Activated CD4-positive, CD25-positive, alpha-beta regulatory T cell (primary cell): ENCODE results near the gene FOXP1.

Experiments
- DNase-seq, 4 experiments: peaks; one replicate each; lab custom pipeline; 2025; lab: John Stamatoyannopoulos, UW

Gene FOXP1

GRCh38 chr3:71144525-71145253, 438.8 kb downstream of the FOXP1 start:
- DNase-seq = no peak

- no peak for DNase-seq
Measured at GRCh38 chr3:71143493-71143892, 440.0 kb downstream of the FOXP1 start.

- no peak for DNase-seq
Measured at GRCh38 chr3:71142441-71143161, 440.9 kb downstream of the FOXP1 start.

GRCh38 chr3:71140477-71140876, 443.1 kb downstream of the FOXP1 start:
- DNase-seq = no peak

GRCh38 chr3:71139496-71139895, 444.0 kb downstream of the FOXP1 start:
- no peak for DNase-seq

GRCh38 chr3:71138410-71138809, 445.1 kb downstream of the FOXP1 start:
- DNase-seq = no peak

GRCh38 chr3:71136276-71136675, 447.3 kb downstream of the FOXP1 start:
- no peak for DNase-seq

- DNase-seq = no peak
Measured at GRCh38 chr3:71135373-71136088, 448.0 kb downstream of the FOXP1 start.

GRCh38 chr3:71134521-71134920, 449.0 kb downstream of the FOXP1 start:
- no peak for DNase-seq

GRCh38 chr3:71133865-71134264, 449.7 kb downstream of the FOXP1 start:
- no peak for DNase-seq

- no peak for DNase-seq
Measured at GRCh38 chr3:71132995-71133730, 450.4 kb downstream of the FOXP1 start.

- DNase-seq = no peak
Measured at GRCh38 chr3:71131375-71132314, 451.9 kb downstream of the FOXP1 start.

- DNase-seq = peak in 3 of 4 experiments; percentile 15 to 55 (median 44)
Measured at GRCh38 chr3:71130471-71131374, 452.8 kb downstream of the FOXP1 start.

GRCh38 chr3:71129611-71130431, 453.7 kb downstream of the FOXP1 start:
- no peak for DNase-seq

GRCh38 chr3:71128961-71129360, 454.6 kb downstream of the FOXP1 start:
- no peak for DNase-seq

GRCh38 chr3:71127844-71128243, 455.7 kb downstream of the FOXP1 start:
- DNase-seq = no peak

- no peak for DNase-seq
Measured at GRCh38 chr3:71127052-71127831, 456.3 kb downstream of the FOXP1 start.

- DNase-seq = no peak
Measured at GRCh38 chr3:71125738-71126137, 457.8 kb downstream of the FOXP1 start.
